K562 (cell line): ENCODE results near the gene CFAP126. TPM values are rescaled to one million over a fixed set of nuclear protein-coding genes. Genes with fewer than 3 reads are reported as not detected.

Source experiments
- CBFA2T3 ChIP-seq: fragments of 450-650 bp; IDR thresholded peaks from 2 replicates; pipeline ENCODE4 v1.6.1; 2017
- EP300 ChIP-seq: IDR thresholded peaks from 2 replicates; pipeline ENCODE4 v1.6.1; 2012; ENCODE audit warnings: low read length, improper control_type of control experiment
- GABPB1 ChIP-seq: sonication (generic); formaldehyde crosslinking; IDR thresholded peaks from 2 replicates; pipeline ENCODE4 v1.8.0; 2022; ENCODE audit warnings: mild to moderate bottlenecking, missing genetic modification reagents
- KDM5B ChIP-seq: fragments of 200-600 bp; sonication (generic); IDR thresholded peaks from 2 replicates; pipeline ENCODE4 v1.6.1; 2012; ENCODE audit warnings: low read depth, mild to moderate bottlenecking, moderate library complexity, low read length, control low read depth, inconsistent platforms; ENCODE audit not compliant: insufficient replicate concordance
- MLX ChIP-seq, 2 experiments: fragments of 450-650 bp in 1 of 2; sonication (generic) in 1 of 2; formaldehyde crosslinking; conservative IDR thresholded peaks; 2 replicates each; pipeline versions ENCODE4 v1.4.0 to v1.8.1; 2020 to 2022; ENCODE audit warnings: mild to moderate bottlenecking in 1 of 2, missing genetic modification reagents in 1 of 2
- MTA2 ChIP-seq: fragments of 450-650 bp; IDR thresholded peaks from 2 replicates; pipeline ENCODE4 v1.6.1; 2016; ENCODE audit warnings: low read depth
- MYNN ChIP-seq, 2 experiments: sonication (generic); formaldehyde crosslinking in 1 of 2; IDR thresholded peaks; 2 replicates each; pipeline versions ENCODE4 v1.5.0 to v1.6.1; 2016 to 2020; ENCODE audit warnings: antibody characterized with exemption in 1 of 2, missing genetic modification reagents in 1 of 2
- NR2C2 ChIP-seq, 2 experiments: fragments of 200-800 bp in 1 of 2; sonication (Bioruptor generic) in 1 of 2; sonication (generic) in 1 of 2; formaldehyde crosslinking in 1 of 2; IDR thresholded peaks; 2 replicates each; pipeline versions ENCODE4 v1.6.1 to v1.8.0; 2016 to 2022; ENCODE audit warnings: mild to moderate bottlenecking in 1 of 2, missing compliant biosample characterization in 1 of 2, missing genetic modification characterization in 1 of 2, missing genetic modification reagents in 1 of 2
- PPARD ChIP-seq: fragments of 250-450 bp; sonication (Bioruptor Pico); IDR thresholded peaks from 2 replicates; pipeline ENCODE4 v1.8.0; 2022; ENCODE audit warnings: inconsistent platforms, mild to moderate bottlenecking, moderate library complexity
- RFX1 ChIP-seq: fragments of 450-650 bp; IDR thresholded peaks from 2 replicates; pipeline ENCODE4 v1.6.1; 2016; ENCODE audit warnings: mild to moderate bottlenecking, moderate library complexity
- SMARCB1 ChIP-seq: IDR thresholded peaks from 2 replicates; pipeline ENCODE4 v1.6.1; 2011; ENCODE audit warnings: improper control_type of control experiment, low read depth; ENCODE audit not compliant: insufficient read length
- SNAPC5 ChIP-seq: fragments of 250-450 bp; sonication (Bioruptor Pico); IDR thresholded peaks from 2 replicates; pipeline ENCODE4 v1.8.0; 2021; ENCODE audit warnings: moderate library complexity, mild to moderate bottlenecking, inconsistent platforms
- SP2 ChIP-seq: IDR thresholded peaks from 2 replicates; pipeline ENCODE4 v1.6.1; 2011; ENCODE audit warnings: mild to moderate bottlenecking, low read depth, low read length, moderate library complexity; ENCODE audit not compliant: poor library complexity, severe bottlenecking; ENCODE audit errors: extremely low read depth
- ZNF586 ChIP-seq: fragments of 450-650 bp; formaldehyde crosslinking; conservative IDR thresholded peaks from 2 replicates; pipeline ENCODE4 v1.4.0; 2020; ENCODE audit warnings: mild to moderate bottlenecking, moderate library complexity
- ZNF639 ChIP-seq, 2 experiments: fragments of 200-800 bp in 1 of 2; sonication (Bioruptor generic) in 1 of 2; sonication (generic) in 1 of 2; formaldehyde crosslinking in 1 of 2; IDR thresholded peaks in 1 of 2; conservative IDR thresholded peaks in 1 of 2; 2 replicates each; pipeline versions ENCODE4 v1.5.0 to v1.6.1; 2016 to 2020; ENCODE audit warnings: missing compliant biosample characterization in 1 of 2, missing genetic modification characterization in 1 of 2, missing genetic modification reagents in 1 of 2
- ZNF696 ChIP-seq: fragments of 250-450 bp; sonication (Bioruptor Pico); conservative IDR thresholded peaks from 2 replicates; pipeline ENCODE4 v1.4.0; 2020; ENCODE audit warnings: mild to moderate bottlenecking, moderate library complexity
- polyA plus RNA-seq, 8 experiments: library from polyadenylated mRNA; depleted of rRNA in 4 of 8; stranded (reverse) in 5 of 8; unstranded in 3 of 8; fragments of >200 nt; fragmentation: Nextera tagmentation in 2 of 8; fragmentation: Illumina TruSeq in 1 of 8; extraction: Ambion mirVana in 2 of 8; extraction: Trizol in 1 of 8; gene quantifications; 2 replicates each; pipeline versions ENCODE4 v1.2.1 to v1.2.3, GENCODE V29; 2011 to 2014; ENCODE audit warnings: inconsistent platforms in 1 of 8, missing spikeins in 1 of 8
- total RNA-seq, 7 experiments: library from RNA; depleted of rRNA in 6 of 7; stranded (reverse); fragments of >200 nt in 6 of 7; fragmentation: Illumina TruSeq in 2 of 7; extraction: Trizol in 2 of 7; gene quantifications; 2 replicates each; pipeline versions ENCODE4 v1.2.1 to v1.2.3, GENCODE V29; 2011 to 2021; ENCODE audit warnings: low replicate concordance in 1 of 7

CFAP126 gene
- total and polyA plus RNA-seq, 9 of the 15 experiments (the other 6 are each of a cell fraction or from before 2014, with no cell fraction given) = not detected

- TF ChIP-seq MTA2 = no peak
- peak; percentile 31; the same call in 1 of the 2 replicates for TF ChIP-seq CBFA2T3
- no peak for TF ChIP-seq SMARCB1
- TF ChIP-seq ZNF586 = 0 out of 2 replicates have a peak, but pooled peaks have one; percentile 30
- no peak; the same call in 1 of the 2 replicates for TF ChIP-seq MYNN (IDR thresholded peaks at IDR 0.05)
- TF ChIP-seq MYNN (CRISPR knock-in tag; IDR thresholded peaks at IDR 0.05) = no peak
- TF ChIP-seq SNAPC5 (CRISPR knock-in tag) = no peak
- no peak for TF ChIP-seq ZNF696 (CRISPR knock-in tag)
- TF ChIP-seq ZNF639 (CRISPR knock-in tag; conservative IDR thresholded peaks at IDR 0.05 in 1 of 2, IDR thresholded peaks at IDR 0.05 in 1 of 2) = peak in 1 of 2 experiments; percentile 91; a peak in 2 of 4 replicates
- TF ChIP-seq NR2C2 (CRISPR knock-in tag; IDR thresholded peaks at IDR 0.05) = 0 out of 2 replicates have a peak, but pooled peaks have one; percentile 58
- peak; percentile 95 for TF ChIP-seq NR2C2 (tag; IDR thresholded peaks at IDR 0.05)
- no peak for TF ChIP-seq PPARD
- no peak for TF ChIP-seq MLX (CRISPR knock-in tag; conservative IDR thresholded peaks at IDR 0.05)
- no peak for TF ChIP-seq RFX1
- TF ChIP-seq KDM5B = peak; percentile 90
- peak; percentile 93 for TF ChIP-seq GABPB1 (CRISPR knock-in tag)
- peak; percentile 70 for TF ChIP-seq EP300
- TF ChIP-seq SP2 = no peak
These were observed 31.8 kb upstream of the CFAP126 start (continued) for GRCh38 chr1:161399257-161399998.
